GM19468 (cell line): ENCODE measurements around the gene GSTP1.
"Not testable (repeated sequence)": the region's sequence is repeated elsewhere in the genome, so short reads cannot be mapped to it uniquely, and the experiment has no call there.

Experiments used
- ATAC-seq: cut with Tn5 transposase; IDR thresholded peaks from one replicate; pipeline ENCODE4 v1.9.1; 2021; ENCODE audit warnings: mild to moderate bottlenecking, moderate library complexity, moderate number of reproducible peaks; ENCODE audit not compliant: unreplicated experiment; ENCODE audit errors: extremely low read depth

The GSTP1 gene

DNA sequence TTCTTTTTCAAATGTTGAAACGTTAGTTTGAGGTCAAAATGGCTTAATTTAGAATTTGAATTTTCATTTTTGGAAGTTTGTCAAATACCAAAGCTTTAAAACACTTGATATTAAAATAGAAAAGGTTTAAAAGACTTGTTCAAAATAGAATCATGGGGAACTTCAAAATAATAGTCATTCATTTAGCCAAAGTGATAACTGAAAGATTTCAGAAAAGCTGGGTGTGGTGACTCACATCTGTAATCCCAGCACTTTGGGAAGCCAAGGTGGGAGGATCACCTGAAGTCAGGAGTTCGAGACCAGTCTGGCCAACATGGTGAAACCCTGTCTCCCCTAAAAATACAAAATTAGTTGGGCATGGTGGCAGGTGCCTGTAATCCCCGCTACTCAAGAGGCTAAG lies 10.9 kb downstream of the GSTP1 start:
- no peak for ATAC-seq

GRCh38 chr11:67596753-67597300 lies 13.2 kb downstream of the GSTP1 start:
- ATAC-seq: no peak

GRCh38 chr11:67597458-67597857 lies 13.8 kb downstream of the GSTP1 start:
- ATAC-seq: not testable (repeated sequence)

- ATAC-seq: not testable (repeated sequence)
Measured at GRCh38 chr11:67597963-67598362, 14.4 kb downstream of the GSTP1 start.

- ATAC-seq: no peak
Measured at GRCh38 chr11:67599149-67599548, 15.5 kb downstream of the GSTP1 start.

DNA sequence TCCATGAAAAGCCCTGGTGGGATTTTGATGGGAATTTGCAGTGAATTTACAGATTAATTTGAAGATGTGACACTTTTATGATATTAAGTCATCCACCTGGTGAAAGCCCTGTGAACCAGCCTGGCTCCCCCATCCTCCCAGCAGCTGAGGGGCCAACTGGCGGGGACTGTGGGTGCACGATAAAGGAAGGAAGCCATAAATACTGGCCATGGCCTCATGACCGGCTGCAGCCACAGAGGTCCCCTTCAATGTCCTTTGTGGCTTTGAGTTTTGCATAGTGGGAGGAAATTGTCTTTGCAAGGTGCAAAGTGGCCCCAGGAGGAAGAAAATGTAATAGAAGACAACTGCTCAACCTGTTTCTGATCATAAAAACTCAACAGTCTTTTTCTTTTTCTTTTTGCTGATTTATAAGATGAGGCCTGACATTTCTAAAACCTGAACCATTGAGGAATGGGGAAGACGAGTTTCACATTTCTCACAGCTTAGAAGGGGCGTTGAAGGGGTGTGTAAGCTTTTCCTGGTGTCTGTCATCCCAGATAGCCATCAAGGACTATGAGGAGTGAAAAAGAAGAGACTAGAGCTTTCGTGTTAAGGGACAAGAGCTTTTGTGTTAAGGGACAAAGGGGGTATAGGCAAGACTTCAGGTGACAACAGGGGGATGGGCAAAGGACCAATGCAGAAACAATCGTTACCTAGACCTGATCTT lies 16.9 kb downstream of the GSTP1 start:
- ATAC-seq: no peak

GRCh38 chr11:67601098-67601497 lies 17.5 kb downstream of the GSTP1 start:
- no peak for ATAC-seq

DNA sequence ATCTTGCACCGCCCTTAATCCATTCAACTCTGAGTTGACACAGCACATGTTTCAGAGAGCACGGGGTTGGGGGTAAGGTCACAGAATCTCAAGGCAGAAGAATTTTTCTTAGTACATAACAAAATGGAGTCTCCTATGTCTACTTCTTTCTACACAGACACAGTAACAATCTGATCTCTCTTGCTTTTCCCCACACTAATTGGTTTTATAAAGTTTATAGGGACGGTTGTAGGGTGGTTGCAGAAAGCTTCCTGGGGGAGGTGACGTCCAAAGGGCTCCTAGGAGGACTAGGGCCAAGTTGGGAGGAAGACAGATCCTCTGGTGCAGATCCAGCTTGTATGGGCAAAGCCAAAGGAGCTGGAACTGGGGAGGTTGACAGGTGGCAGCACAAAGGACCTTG lies 20.5 kb downstream of the GSTP1 start:
- not testable (repeated sequence) for ATAC-seq

DNA sequence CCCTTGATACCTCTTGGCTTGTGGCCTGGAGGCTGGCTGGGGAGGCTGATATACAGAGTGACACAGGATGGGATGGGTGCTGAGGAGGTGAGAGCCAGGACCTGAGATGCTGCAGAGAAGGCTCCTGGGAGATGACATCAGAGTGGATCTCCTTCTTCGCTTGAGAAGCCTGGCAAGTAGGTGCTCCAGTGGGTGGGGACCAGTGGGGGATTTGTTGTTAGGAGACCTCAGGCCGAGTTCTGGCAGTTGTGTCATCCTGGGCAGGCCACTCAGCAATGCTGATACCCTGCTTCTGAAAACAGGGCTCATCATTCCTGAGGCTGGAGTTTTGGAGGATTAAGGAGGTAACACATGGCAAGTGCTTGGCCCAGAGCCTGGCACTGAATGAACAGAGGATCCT lies 21.2 kb downstream of the GSTP1 start:
- ATAC-seq: no peak

- ATAC-seq: no peak
Measured at GRCh38 chr11:67605231-67606011, 21.8 kb downstream of the GSTP1 start.

DNA sequence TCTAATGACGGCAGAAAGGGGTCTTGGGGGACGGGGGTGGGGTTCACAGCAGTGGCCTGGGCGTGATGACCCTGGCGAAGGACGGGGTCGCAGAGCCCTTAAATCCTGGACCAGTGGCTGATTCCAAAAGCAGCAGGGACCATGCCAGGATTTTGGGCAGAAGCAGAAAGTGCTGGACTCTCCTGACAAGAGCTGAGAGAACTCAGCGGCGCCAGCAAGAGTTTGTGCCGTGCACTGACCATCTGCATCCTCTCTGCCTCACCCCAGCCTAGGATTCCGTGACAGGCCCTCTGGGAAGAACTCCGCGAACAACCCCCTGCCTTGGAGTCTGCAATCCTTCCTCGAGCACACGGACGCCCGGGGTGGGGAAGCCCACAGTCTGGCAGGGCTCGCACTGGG lies 22.5 kb downstream of the GSTP1 start:
- no peak for ATAC-seq

GRCh38 chr11:67606492-67607295 lies 23.1 kb downstream of the GSTP1 start, which contains the start of gene NDUFV1:
NDUFV1 (plus strand) TSS chr11:67606936; CDS start chr11:67607005, 69 bp downstream.
- ATAC-seq: peak; percentile 94

GRCh38 chr11:67607507-67607906 lies 23.9 kb downstream of the GSTP1 start:
- ATAC-seq: no peak

DNA sequence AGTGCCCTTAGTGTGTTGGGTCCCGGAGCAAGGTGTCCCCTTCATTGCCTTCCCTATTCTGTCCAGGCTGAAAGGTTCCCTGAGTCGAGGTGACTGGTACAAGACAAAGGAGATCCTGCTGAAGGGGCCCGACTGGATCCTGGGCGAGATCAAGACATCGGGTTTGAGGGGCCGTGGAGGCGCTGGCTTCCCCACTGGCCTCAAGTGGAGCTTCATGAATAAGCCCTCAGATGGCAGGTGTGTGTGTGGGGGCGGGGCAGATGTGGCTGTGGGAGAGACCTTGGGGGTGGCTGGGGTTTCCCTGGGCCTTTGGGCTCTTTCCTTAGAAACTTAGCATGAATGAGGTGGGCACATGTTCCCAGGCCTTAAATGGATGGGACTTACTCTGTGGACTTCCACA lies 24.9 kb downstream of the GSTP1 start:
- ATAC-seq: no peak

GRCh38 chr11:67609316-67609715 lies 25.7 kb downstream of the GSTP1 start:
- no peak for ATAC-seq

GRCh38 chr11:67610302-67610868 lies 26.8 kb downstream of the GSTP1 start:
- no peak for ATAC-seq

GRCh38 chr11:67611165-67611564 lies 27.6 kb downstream of the GSTP1 start:
- no peak for ATAC-seq

DNA sequence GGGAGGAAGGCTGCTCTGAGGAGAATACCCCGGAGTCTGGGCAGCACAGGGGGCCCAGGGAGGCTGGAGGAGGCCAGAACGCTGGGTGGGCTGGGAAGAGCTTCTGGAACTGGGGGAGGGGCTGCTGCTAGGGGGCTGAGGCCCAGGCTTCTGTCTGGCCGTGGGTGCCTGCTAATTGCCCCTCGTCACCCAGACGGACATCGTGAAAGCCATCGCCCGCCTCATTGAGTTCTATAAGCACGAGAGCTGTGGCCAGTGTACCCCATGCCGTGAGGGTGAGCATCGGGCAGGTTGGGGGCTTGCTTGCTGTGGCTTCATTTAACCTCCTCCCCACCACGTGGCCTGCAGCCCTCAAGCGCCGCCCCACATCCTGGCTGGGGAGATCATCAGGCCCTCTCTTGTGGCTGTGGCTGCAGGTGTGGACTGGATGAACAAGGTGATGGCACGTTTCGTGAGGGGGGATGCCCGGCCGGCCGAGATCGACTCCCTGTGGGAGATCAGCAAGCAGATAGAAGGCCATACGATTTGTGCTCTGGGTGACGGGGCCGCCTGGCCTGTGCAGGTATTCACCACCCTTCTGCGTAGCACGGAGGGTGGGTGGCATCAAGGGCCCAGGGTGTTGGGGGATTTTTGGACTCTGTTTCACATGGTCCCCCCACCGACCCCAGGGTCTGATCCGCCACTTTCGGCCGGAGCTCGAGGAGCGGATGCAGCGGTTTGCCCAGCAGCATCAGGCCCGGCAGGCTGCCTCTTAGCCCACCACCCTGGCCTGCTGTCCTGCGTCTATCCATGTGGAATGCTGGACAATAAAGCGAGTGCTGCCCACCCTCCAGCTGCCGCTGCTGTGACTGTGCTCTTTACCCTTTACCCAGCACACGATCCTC lies 28.3 kb downstream of the GSTP1 start:
- no peak for ATAC-seq

DNA sequence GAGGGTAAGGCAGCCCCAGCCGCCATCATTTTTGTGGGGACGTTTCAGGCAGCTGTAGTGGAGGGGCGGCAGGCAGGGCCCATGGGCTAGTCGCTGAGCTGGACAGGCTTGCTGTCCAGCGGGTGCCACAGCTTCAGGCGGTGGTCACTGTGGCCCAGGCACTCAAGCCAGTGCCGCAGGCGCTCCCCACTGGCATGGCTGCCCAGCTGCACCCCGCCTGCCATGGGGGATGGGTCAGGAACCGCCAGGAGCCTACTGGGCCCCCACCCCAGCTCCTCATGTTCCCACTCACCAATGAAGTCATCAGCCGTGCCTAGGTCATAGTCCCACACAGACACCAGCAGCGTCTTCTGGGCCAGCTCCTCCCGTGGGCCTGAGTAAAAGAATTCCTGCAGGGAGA lies 29.1 kb downstream of the GSTP1 start:
- no peak for ATAC-seq
